PC-3 (cell line): ENCODE data around the gene CEACAM19.

Experiments
- CTCF ChIP-seq: fragments of 300-600 bp; sonication (generic); conservative IDR thresholded peaks from 2 replicates; pipeline ENCODE4 v1.5.1; 2017; ENCODE audit warnings: antibody characterized with exemption, low read depth, mild to moderate bottlenecking, low read length
- EZH2 ChIP-seq: fragments of 300-600 bp; sonication (generic); IDR thresholded peaks from one replicate; pipeline ENCODE4 v1.6.1; 2017; ENCODE audit warnings: antibody characterized with exemption, mild to moderate bottlenecking, low read length; ENCODE audit not compliant: unreplicated experiment
- EZH2phosphoT487 ChIP-seq: fragments of 300-600 bp; sonication (generic); IDR thresholded peaks from 2 replicates; pipeline ENCODE4 v1.6.1; 2018; ENCODE audit warnings: mild to moderate bottlenecking, antibody characterized with exemption, low read length, borderline replicate concordance

GRCh38 chr19:44661205-44661604 is 10.1 kb upstream of the CEACAM19 start:
- TF ChIP-seq EZH2 (no peak), CTCF (no peak), EZH2phosphoT487 (no peak)
